Fibroblast of skin of back (primary cell): Measurements from ENCODE around the gene HTR3B.
"Not testable (repeated sequence)": the region's sequence is repeated elsewhere in the genome, so short reads cannot be mapped to it uniquely, and the experiment has no call there.

Experiments
- DNase-seq: peaks from one replicate; pipeline ENCODE4 v3.0.0-alpha.2; 2013

Gene HTR3B

DNA sequence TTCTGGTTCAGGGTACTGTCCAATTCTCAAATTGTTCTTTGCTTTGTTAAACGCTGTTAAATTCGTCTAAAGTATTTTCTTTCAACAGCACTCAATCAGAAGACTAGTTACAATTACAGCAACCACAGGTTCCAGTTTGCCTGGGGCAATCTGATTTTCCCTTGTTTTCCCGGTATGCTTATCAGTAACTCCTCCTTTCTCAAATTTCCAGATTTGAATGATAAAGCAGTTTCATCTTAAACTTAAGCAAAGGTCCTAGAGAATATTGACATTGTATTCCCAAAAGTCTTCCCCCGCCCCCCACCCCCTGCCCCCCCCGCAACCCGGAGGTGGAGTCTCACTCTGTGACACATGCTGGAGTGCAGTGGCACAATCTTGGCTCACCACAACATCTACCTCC lies 18.7 kb upstream of the HTR3B start:
- no peak for DNase-seq

DNA sequence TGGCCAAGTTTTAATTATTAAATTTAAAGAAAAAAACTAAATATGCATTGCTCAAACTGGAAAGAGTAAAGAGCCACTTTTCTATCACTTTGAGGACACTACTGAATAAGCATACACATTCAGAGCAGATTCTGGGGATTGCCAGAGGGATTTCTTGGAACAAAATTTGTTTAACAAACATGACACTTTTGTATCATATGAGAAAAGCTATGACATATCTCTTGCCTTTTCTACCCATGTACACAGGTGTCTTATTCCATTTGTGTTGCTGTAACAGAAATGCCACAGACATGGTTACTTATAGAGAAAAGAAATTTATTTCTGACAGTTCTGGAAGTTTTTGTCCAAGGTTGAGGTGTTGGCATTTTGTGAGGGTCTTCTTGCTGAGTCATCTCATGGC lies 15.7 kb upstream of the HTR3B start:
- no peak for DNase-seq

DNA sequence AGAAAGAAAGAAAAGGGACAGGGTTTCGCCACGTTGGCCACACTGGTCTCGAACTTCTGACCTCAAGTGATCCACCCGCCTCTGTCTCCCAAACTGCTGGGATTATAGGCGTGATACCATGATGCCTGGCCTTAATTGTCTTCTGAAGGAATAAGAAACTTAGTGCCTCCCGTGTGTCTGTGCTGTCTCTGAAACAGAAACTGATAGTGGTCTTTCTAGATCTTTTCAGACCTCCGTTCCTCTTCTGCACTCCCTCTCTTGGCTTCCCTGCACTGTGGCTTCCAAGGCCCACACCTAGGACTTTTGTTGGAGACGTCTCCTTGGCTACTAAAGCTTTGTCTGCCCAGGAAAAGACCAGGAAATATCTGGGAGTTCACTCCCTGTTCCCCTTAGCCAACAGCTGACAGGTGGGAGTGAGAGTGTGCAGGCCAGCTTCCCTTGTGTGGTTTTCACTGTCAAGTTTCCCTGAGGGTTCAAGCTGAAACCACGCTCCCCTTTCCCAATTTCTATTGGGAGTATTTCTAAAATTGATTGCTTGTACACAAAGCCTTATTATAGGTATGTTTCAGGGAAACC lies 10.1 kb upstream of the HTR3B start:
- no peak for DNase-seq

DNA sequence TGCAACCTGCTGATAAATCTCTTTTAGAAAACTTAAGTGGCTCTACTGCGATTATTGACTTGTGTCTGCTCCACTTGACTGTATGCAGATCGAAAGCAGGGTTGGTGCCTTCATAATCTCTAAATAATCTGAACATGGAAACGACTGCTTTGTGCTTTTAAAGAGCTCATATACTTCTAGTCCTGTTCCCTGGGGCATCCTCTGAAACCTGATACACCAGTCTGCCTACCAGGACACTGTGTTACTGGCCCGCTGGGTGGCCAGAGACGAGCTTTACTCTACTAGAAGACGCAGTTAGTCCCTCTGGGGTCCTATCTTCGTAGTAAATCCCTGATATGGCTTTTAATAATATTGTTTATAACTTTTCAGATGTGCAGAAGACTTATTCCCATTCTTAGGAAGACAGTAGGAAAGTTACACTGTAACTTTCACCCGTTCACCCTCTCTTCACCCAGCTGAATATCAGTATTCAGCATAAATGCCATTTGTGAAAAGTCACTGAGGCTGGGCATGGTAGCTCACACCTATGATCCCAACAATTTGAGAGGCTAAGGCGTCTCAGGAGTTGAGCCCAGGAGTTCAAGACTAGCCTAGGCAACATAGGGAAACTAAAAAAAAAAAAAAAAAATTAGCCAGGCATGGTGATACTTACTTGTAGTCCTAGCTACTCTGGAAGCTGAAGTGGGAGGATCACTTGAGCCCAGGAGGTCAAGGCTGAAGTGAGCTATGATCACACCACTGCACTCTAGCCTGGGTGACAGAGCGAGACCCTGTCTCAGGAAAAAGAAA lies 9.0 kb upstream of the HTR3B start:
- no peak for DNase-seq

DNA sequence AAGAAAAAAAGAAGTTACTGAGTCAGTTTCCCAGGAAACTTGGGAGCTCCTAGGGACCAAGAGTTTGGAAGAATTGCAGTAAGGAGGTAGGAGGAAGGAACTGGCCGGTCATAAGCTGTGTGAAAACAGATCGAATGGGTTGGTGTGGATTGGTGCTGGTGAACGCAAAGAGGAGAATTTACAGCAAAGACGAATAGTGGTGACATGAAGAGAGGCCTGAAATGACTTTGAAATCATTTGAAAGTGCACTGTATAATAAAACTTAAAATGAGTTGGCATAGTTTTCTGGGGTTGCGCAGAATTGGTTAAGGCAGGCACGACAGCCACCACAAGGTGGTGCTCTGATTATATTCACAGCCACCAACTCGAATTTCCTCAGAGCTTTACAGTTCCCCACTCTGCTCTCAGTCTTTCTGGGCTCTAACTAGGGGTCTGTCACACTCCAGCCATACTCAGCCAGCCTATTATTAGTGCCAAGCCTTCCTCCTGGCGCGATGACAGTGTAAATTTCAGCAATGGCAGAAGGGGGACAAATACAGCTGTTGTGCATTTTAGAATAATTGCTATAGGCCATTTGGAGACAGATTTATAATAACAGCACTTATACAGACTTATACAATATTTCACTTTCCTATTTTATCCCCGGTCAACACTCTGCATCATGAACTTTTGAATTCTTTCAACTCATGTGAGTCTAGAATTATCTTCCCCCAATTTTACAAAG lies 8.3 kb upstream of the HTR3B start:
- peak; percentile 21 for DNase-seq

DNA sequence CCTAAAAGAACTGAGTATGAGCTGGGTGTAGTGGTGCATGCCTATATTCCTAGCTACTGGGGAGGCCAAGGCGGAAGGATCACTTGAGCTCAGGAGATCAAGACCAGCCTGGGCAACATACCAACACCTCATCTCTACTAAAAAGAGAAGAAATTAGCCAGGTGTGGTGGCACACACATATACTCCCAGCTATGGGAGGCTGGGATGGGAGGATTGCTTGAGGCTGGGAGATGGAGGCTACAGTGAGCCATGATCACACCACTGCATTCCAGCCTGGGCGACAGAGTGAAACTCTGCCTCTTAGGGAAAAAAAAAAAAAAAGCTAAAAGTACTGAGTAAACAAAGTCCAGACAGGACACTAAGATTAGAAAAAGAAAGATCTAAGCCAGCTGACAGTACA lies 3.5 kb upstream of the HTR3B start:
- no peak for DNase-seq

DNA sequence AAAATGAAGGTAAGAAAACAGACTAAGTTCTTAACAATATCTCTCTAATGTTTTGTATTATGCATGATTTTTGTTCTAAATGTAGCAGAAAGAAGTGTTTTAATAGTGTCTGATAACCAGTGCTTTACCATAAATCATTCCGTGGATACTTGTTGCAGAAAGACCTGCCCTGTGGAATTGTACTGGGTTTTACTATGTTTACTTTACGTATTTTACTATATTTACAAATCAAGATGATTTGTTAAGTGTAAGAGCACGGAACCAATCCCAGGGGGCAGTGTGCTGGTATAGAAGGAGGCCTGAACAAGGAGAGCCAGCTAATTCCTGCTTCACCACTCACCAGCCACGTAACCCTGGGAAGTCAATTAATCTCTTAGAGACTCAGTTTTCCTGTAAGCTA lies 1.4 kb downstream of the HTR3B start:
- no peak for DNase-seq

DNA sequence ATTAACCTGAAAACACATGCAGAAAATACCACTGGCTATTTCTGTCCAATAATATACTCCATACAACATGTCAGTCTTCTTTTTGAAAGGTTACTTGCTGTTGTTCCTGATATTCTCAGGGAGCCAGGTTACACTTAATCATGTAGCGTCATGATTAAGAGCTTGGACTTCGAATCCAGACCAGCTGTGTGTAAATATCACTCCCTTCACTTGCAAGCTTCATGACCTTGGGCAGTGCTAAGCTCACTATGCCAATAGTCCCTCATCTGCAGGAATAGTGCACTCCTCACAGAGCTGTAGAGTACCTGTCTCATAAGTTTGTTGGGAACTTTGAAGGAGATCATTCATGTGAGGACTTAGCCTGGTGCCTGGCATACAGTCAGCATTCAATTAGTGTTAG lies 1.9 kb downstream of the HTR3B start:
- DNase-seq, result no peak

DNA sequence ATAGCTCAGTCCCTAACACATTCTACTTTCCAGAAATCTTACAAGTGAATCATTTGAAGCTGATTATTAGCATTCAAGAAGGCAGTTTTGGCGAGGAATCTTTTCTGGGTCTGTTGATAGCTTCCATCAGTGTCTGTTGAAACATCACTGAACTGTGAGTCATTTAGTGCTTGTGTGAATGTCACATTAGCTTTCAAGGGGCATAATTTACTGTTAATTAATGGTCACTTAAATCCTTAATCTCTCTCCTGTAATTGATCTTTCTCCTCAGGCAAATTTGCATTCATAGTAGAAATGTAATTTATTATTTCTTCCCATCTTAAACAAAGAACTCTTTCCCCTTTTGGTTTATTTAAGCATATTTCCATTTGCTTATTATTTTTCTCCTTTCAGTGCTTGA lies 2.6 kb downstream of the HTR3B start:
- no peak for DNase-seq

DNA sequence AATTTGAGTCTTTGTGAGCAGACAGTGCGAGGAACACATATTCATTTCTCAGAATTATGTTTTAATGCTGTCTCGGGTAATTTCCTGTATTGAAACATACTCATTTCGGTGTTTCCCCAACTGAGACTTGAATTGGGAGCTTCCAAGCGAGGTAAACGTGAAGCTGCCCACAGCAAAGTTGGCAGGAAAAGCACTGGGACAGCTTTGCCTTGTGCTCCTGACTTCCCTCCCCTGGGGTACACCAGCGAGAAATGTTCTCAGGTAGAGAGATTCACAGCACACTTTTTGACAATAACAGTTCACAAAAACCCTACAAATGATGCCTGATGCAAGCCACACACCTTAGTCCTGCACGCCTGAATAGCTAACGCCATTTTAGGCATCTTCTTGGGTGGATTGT lies 3.1 kb downstream of the HTR3B start:
- no peak for DNase-seq

DNA sequence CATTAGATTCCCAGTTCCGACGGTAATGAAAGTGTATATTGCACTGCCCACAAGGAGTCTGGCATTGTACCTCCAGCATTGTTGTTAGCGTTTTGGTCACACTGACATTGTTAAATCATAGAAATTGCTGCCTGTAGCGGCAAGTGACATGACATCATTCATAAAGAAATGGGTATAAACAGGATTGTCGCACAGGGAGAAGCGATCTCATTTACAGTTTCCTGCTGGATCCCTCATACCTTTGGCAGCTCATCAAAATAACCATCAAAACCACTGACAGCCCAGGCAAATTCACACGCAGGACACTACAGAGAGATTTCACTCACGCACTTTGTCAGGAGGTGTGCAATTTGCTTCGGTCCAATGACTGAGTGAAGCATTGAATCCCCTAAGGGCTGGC lies 3.5 kb downstream of the HTR3B start:
- DNase-seq, result no peak

DNA sequence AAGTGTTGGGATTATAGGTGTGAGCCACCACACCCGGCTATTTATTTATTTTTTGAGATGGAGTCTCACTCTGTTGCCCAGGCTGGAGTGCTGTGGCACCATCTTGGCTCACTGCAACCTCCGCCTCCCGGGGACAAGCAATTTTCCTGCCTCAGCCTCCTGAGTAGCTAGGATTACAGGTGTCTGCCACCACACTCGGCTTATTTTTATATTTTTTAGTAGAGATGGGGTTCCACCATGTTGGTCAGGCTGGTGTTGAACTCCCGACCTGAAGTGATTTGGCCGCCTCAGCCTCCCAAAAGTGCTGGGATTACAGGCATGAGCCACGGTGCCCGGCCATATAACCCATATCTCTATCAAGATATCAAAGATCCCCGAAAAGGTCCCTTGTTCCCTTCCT lies 6.9 kb downstream of the HTR3B start:
- not testable (repeated sequence) for DNase-seq

DNA sequence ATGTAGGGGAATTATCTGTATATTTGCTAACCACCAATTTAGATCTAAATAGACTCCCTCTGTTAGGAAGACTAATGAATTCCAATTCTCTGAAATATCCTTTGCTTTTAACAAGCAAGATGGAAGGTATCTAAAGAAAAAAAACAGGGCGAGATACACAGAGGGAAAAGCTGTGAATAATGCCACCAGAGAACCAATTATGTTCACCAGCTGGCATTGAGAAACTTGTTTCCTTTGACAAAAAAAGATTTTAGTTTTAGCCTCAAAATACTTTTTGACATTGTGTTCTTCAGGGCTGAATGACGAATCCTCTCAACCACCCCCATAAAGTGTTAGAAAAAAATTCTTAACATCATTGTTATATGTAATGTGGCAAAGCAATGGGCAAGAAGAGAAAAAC lies 19.0 kb downstream of the HTR3B start:
- DNase-seq, result no peak

DNA sequence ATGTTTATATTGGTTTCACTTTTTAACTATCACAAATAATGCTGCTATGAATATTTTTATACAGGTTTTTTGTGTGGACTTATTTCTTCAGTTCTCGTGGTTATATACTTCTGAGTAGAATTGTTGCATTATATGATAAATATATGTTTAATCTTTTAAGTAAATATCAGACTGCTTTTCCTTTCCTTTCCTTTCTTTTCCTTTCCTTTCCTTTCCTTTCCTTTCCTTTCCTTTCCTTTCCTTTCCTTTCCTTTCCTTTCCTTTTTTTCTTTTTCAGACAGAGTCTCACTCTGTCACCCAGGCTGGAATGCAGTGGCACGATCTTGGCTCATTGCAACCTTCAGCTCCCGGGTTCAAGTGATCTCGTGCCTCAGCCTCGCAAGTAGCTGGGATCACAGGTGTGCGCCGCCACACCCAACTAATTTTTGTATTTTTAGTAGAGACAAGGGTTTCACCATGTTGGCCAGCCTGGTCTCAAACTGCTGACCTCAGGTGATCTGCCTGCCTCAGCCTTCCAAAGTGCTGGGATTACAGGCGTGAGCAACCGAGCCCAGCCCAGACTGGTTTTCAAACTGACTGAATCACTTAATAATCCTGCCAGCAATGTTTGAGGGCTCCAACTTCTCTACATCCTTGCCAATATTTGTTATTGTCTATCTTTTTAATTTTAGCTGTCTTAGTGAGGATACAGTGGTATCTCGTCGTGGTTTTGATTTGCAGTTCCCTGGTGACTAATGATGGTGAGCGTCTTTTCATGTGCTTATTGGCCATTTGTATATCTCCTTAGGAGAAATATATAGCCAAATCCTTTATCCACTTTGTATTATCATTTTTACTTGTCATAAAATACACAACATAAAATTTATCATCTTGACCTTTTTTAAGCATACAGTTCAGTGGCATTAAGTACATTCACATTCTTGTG lies 21.9 kb downstream of the HTR3B start:
- DNase-seq, result no peak

DNA sequence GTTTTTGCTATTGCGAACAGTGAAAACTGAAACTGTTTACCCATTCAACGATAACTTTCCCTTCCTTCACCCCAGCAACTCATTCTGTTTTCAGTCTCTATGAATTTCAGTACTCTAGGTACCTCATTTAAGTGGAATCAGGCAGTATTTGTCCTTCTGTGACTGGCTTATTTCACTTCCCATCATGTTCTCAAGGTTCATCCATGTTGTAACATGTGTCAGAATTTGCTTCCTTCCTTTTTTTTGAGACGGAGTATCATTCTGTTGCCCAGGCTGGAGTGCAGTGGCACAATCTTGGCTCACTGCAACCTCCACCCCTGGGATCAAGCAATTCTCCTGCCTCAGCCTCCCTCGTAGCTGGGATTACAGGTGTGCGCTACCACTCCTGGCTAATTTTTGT lies 23.7 kb downstream of the HTR3B start:
- no peak for DNase-seq

DNA sequence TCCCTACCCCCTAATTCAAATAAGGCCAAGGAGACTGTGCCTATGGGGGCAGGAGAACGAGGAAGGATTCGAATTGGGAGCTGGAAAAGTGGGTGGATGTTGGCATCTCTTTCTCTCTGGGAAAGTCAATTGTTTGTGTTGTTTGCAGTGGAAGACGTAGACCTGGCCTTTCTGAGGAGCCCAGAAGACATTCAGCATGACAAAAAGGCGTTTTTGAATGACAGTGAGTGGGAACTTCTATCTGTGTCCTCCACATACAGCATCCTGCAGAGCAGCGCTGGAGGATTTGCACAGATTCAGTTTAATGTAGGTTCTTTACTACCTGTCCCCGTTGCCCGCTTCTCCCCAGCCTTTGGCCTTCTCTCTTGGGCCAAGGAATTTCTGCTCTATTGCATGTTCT lies 28.2 kb downstream of the HTR3B start:
- no peak for DNase-seq

DNA sequence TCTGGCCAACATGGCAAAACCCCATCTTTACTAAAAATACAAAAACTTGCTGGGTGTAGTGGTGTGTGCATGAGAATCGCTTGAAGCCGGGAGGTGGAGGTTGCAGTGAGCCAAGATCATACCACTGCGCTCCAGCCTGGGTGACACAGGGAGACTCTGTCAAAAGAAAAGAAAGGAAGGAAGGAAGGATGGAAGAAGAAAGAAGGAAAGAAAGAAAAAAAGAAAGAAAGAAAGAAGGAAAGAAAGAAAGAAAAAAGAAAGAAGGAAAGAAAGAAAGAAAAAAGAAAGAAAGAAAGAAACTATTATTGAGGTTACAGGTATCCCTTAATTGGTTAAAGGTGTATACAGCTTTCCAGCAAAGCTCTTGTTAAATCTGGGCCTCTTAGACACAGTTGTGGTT lies 29.6 kb downstream of the HTR3B start:
- not testable (repeated sequence) for DNase-seq

DNA sequence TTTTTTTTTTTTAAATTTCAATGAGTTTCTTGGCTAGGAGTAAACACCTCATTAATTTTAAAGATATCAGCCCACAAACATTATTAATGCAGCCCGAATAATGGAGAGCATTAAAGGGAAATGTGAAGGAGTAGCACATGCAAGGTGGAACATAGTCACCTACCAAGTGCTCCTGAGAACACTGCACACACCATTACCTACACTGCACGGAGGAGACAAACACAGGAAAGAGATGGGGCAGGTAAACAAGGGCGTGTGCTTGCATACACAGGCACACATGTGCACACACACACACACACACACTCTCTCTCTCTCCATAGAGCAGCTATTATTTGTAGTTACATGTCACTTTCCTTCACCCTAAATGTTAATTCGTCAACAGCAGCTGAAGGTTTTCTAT lies 30.2 kb downstream of the HTR3B start:
- DNase-seq, result no peak

DNA sequence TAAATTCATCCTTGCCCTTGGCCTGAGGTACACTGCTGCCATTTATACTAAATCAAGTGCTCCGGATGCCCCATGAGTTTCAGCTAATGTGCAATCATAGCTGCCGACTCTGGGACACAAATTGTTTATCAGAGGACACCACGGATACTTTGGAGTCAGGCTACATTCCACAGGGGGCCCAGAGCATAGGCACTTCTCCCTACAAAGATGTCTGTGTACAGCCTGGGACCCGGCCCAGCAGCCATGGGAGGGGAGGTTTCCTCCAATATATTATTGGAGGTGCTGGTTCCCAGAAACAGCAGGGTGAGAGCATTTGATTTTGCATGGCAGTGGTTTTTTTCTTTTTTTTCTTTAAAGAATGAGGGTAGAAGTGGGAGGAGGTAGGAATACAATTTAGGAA lies 31.3 kb downstream of the HTR3B start:
- no peak for DNase-seq

DNA sequence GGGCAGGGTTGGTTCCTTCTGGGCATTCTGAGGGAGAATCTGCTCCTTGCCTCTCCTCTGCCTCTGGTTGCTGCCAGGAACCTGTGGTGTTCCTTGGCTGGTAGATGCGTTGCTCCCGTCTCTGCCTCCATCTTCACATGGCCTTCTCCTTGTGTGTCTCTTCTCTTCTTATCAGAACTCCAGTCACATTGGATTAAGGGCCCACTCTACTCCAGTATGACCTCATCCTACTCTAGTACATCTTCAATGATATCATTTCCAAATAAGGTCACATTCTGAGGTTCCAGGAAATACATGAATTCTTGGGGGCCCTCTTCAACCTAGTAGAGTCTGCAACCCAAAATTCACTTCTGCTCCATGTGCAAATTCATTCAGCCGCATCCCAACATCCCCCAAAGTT lies 33.3 kb downstream of the HTR3B start:
- DNase-seq, result no peak

DNA sequence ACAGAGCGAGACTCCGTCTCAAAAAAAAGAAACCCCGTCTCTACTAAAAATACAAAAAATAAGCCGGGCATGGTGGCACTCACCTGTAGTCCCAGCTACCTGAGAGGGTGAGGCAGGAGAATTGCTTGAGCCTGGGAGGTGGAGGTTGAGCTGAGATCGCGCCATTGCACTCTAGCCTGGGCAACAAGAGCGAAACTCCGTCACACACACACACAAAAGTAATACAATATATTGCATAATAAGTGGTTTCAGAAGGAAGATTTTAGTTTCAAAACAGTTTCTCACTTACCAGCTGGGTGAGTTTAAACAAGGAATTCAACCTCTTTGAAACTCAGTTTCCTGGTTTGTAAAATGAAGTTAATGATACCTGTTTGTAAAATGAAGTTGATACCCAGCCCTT lies 37.7 kb downstream of the HTR3B start:
- DNase-seq, result no peak

DNA sequence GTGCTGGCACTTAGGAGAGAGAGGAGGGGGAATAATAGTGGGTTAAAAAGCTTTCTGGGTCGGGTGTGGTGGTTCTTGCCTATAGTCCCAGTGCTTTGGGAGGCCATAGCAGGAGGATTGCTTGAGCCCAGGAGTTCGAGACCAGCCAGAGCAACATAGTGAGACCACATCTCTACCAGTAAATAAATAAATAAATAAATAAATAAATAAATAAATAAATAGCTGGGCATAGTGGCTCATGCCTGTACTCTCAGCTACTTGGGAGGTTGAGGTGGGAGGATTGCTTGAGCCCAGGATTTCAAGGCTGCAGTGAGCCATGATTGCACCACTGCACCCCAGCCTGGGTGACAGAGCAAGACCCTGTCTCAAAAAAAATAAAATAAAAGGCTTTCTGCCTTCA lies 41.6 kb downstream of the HTR3B start:
- DNase-seq, result not testable (repeated sequence)

DNA sequence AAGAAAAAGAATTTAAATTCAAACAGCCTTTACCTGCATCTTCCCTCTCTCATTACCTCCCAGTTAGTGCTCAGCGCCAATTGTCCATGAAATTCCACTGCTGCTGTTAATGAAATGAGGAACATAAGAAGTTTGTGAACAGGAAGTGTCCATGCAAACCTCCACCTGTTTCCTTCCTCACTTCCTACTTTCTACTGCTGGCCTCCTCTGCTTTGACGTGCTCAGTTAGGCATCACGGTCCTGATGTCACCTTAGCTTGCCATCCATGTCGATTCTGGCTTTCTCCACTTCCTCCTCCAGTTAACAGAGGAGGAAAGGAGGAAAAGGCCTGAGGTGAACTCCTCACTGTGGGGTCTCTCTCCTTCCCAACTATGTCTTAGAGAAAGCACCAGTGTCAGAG lies 43.4 kb downstream of the HTR3B start:
- no peak for DNase-seq
